ENCODE results near the gene TAB2.

GRCh38 chr6:149445573-149445972 lies 128.1 kb downstream of the TAB2 start:
- TF ChIP-seq NFIC (IDR thresholded peaks at IDR 0.05): no peak
- no peak for TF ChIP-seq RAD21 (IDR thresholded peaks at IDR 0.05; ENCODE audit: low read depth)
- TF ChIP-seq CREB1 (IDR thresholded peaks at IDR 0.05; ENCODE audit: low read depth): no peak
- no peak for TF ChIP-seq TCF12 (IDR thresholded peaks at IDR 0.05; ENCODE audit: low read depth)
- TF ChIP-seq EP300 (IDR thresholded peaks at IDR 0.05; ENCODE audit: borderline replicate concordance): no peak
- peak; percentile 48; the same call in 1 of the 2 replicates for TF ChIP-seq USF1 (IDR thresholded peaks at IDR 0.05)
- TF ChIP-seq, protein P1, sequence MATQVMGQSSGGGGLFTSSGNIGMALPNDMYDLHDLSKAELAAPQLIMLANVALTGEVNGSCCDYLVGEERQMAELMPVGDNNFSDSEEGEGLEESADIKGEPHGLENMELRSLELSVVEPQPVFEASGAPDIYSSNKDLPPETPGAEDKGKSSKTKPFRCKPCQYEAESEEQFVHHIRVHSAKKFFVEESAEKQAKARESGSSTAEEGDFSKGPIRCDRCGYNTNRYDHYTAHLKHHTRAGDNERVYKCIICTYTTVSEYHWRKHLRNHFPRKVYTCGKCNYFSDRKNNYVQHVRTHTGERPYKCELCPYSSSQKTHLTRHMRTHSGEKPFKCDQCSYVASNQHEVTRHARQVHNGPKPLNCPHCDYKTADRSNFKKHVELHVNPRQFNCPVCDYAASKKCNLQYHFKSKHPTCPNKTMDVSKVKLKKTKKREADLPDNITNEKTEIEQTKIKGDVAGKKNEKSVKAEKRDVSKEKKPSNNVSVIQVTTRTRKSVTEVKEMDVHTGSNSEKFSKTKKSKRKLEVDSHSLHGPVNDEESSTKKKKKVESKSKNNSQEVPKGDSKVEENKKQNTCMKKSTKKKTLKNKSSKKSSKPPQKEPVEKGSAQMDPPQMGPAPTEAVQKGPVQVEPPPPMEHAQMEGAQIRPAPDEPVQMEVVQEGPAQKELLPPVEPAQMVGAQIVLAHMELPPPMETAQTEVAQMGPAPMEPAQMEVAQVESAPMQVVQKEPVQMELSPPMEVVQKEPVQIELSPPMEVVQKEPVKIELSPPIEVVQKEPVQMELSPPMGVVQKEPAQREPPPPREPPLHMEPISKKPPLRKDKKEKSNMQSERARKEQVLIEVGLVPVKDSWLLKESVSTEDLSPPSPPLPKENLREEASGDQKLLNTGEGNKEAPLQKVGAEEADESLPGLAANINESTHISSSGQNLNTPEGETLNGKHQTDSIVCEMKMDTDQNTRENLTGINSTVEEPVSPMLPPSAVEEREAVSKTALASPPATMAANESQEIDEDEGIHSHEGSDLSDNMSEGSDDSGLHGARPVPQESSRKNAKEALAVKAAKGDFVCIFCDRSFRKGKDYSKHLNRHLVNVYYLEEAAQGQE (IDR thresholded peaks at IDR 0.05; ENCODE audit: low read depth): no peak
- no peak for TF ChIP-seq TEAD4 (IDR thresholded peaks at IDR 0.05)
- TF ChIP-seq ZBTB7A (IDR thresholded peaks at IDR 0.05; ENCODE audit: low read depth): no peak

All from Ishikawa (cell line).